B cell (primary cell): ENCODE results near the gene DUS4L. TPM values are rescaled to one million over a fixed set of nuclear protein-coding genes. Genes with fewer than 3 reads are reported as not detected.
A peak's percentile ranks its signal among the peaks of the same experiment; 100 is the strongest.

ENCODE experiments used
- ATAC-seq: fragments of 200-7000 bp; cut with Tn5 transposase; one replicate; pipeline ENCODE4 v1.10.0; 2021; ENCODE audit warnings: low read depth, mild to moderate bottlenecking, moderate number of reproducible peaks, moderate library complexity
- CTCF ChIA-PET: fragments of 350-600 bp; sonication (Branson Sonifier 250); formaldehyde crosslinking; loops from one replicate; lab custom pipeline; 2021; ENCODE audit warnings: antibody characterized with exemption, inconsistent platforms; lab: Charles Lee
- POLR2A ChIA-PET: fragments of 350-600 bp; sonication (Branson Sonifier 250); formaldehyde crosslinking; loops from one replicate; lab custom pipeline; 2021; ENCODE audit warnings: antibody characterized with exemption; lab: Charles Lee
- DNase-seq: peaks from one replicate; pipeline ENCODE4 v3.0.0; 2013
- H2AFZ ChIP-seq: 2 replicates; pipeline ENCODE4 v1.6.1; 2012; ENCODE audit warnings: mild to moderate bottlenecking, low read depth, low read length; ENCODE audit not compliant: insufficient read depth, poor library complexity, severe bottlenecking
- H3K27ac ChIP-seq, 2 donors: 1 replicate in 1 of 2; 2 replicates in 1 of 2; pipeline ENCODE4 v1.5.1; 2012 to 2013; ENCODE audit warnings: low read length in 2 of 2, mild to moderate bottlenecking in 2 of 2, moderate library complexity in 1 of 2
- H3K27me3 ChIP-seq, 4 experiments: fragments of 200-600 bp in 1 of 4; sonication (generic) in 1 of 4; replicated peaks in 1 of 4; 1 replicate in 2 of 4; 2 replicates in 2 of 4; pipeline versions ENCODE4 v1.6.1 to v1.7.0; 2013 to 2016; ENCODE audit warnings: low read length in 3 of 4, mild to moderate bottlenecking in 2 of 4, mixed read lengths in 1 of 4, moderate library complexity in 1 of 4; ENCODE audit not compliant: insufficient read depth in 4 of 4, control insufficient read depth in 3 of 4; ENCODE audit errors: control extremely low read depth in 1 of 4
- H3K36me3 ChIP-seq, 2 experiments: replicated peaks in 1 of 2; 1 replicate in 1 of 2; 2 replicates in 1 of 2; pipeline versions ENCODE4 v1.6.1 to v1.7.1; 2013; ENCODE audit warnings: low read length in 1 of 2; ENCODE audit not compliant: insufficient read depth in 2 of 2, control insufficient read depth in 1 of 2; ENCODE audit errors: control extremely low read depth in 1 of 2, extremely low read depth in 1 of 2
- H3K4me1 ChIP-seq, 2 donors: fragments of 200-600 bp in 1 of 2; sonication (generic) in 1 of 2; 1 replicate in 1 of 2; 2 replicates in 1 of 2; pipeline versions ENCODE4 v1.5.1 to v1.6.1; 2013 to 2017; ENCODE audit warnings: low read length in 2 of 2; ENCODE audit not compliant: control insufficient read depth in 2 of 2, insufficient read depth in 2 of 2
- H3K4me2 ChIP-seq: replicated peaks from 2 replicates; pipeline ENCODE3; 2012; ENCODE audit warnings: mild to moderate bottlenecking, low read depth, low read length; ENCODE audit not compliant: poor library complexity, severe bottlenecking
- H3K4me3 ChIP-seq, 5 experiments: fragments of 200-600 bp in 1 of 5; sonication (generic) in 1 of 5; 1 replicate in 3 of 5; 2 replicates in 2 of 5; pipeline versions ENCODE4 v1.5.1 to v1.7.0; 2011 to 2016; ENCODE audit warnings: low read length in 4 of 5, mild to moderate bottlenecking in 4 of 5, low read depth in 2 of 5, control low read depth in 1 of 5, moderate library complexity in 1 of 5; ENCODE audit not compliant: insufficient read depth in 1 of 5; ENCODE audit errors: control extremely low read depth in 1 of 5, extremely low read depth in 1 of 5
- H3K79me2 ChIP-seq: fragments of 200-600 bp; sonication (generic); one replicate; pipeline ENCODE4 v1.6.0; 2016; ENCODE audit warnings: low read length; ENCODE audit not compliant: control insufficient read depth, insufficient read depth
- H3K9ac ChIP-seq: fragments of 200-600 bp; sonication (generic); 2 replicates; pipeline ENCODE4 v1.6.1; 2017; ENCODE audit warnings: mild to moderate bottlenecking, low read length, moderate library complexity
- H3K9me3 ChIP-seq, 3 donors: one replicate each; pipeline versions ENCODE4 v1.6.1 to v1.7.1; 2013; ENCODE audit warnings: low read length in 2 of 3; ENCODE audit not compliant: control insufficient read depth in 2 of 3, insufficient read depth in 1 of 3; ENCODE audit errors: control extremely low read depth in 1 of 3
- H4K20me1 ChIP-seq: 2 replicates; pipeline ENCODE4 v1.6.0; 2012; ENCODE audit warnings: mild to moderate bottlenecking, low read length; ENCODE audit not compliant: insufficient read depth, control insufficient read depth, poor library complexity, severe bottlenecking
- H3K27ac Mint-ChIP-seq: one replicate; pipeline ENCODE4 v1.8.0; 2021; ENCODE audit warnings: mixed read lengths
- H3K27me3 Mint-ChIP-seq: one replicate; pipeline ENCODE4 v1.8.0; 2021; ENCODE audit warnings: mixed read lengths
- H3K4me1 Mint-ChIP-seq: one replicate; pipeline ENCODE4 v1.8.0; 2021; ENCODE audit warnings: mixed read lengths
- H3K4me3 Mint-ChIP-seq: one replicate; pipeline ENCODE4 v1.8.0; 2021; ENCODE audit warnings: mixed read lengths
- H3K9me3 Mint-ChIP-seq: one replicate; pipeline ENCODE4 v1.8.0; 2022; ENCODE audit warnings: mixed read lengths; ENCODE audit not compliant: insufficient read depth
- EZH2 ChIP-seq: IDR thresholded peaks from 2 replicates; pipeline ENCODE4 v1.6.1; 2012; ENCODE audit warnings: borderline replicate concordance, low read depth, mild to moderate bottlenecking, moderate library complexity, low read length; ENCODE audit not compliant: insufficient read depth, poor library complexity, severe bottlenecking
- WGBS: methylation state at CpG from one replicate; pipeline ENCODE4 v1.1.5; 2013; ENCODE audit warnings: missing lambda C conversion rate; ENCODE audit not compliant: insufficient coverage; 5-methylcytosine and 5-hydroxymethylcytosine counted together
- intact Hi-C: fragments of 100-400 bp; cut with micrococcal nuclease; formaldehyde crosslinking; loops from one replicate; pipeline ENCODE4 v1.10.0; 2022
- polyA minus RNA-seq: library from RNA; depleted of rRNA, polyadenylated mRNA; stranded (reverse); fragments of >200 nt; gene quantifications from 2 replicates; pipeline ENCODE4 v1.2.3, GENCODE V29; 2012
- polyA plus RNA-seq: library from polyadenylated mRNA; depleted of rRNA; stranded (reverse); fragments of >200 nt; gene quantifications from 2 replicates; pipeline ENCODE4 v1.2.3, GENCODE V29; 2012
- total RNA-seq, 2 donors: library from RNA; stranded (reverse); fragments of 120-200 nt in 1 of 2; gene quantifications; 1 replicate in 1 of 2; 2 replicates in 1 of 2; pipeline versions ENCODE4 v1.2.3 to v1.2.4, GENCODE V29; 2013 to 2022
- TF ChIP-seq, protein P1 (sequence below): fragments of 200-600 bp; IDR thresholded peaks from one replicate; pipeline ENCODE4 v1.8.0; 2022; ENCODE audit warnings: antibody characterized with exemption, mild to moderate bottlenecking

The DUS4L gene
- 17.6 and 18.7 TPM in 2 replicates for total RNA-seq
- total RNA-seq (2013): 13.2 TPM
- 4.0 and 4.1 TPM in 2 replicates for polyA plus RNA-seq
- 10.7 and 12.5 TPM in 2 replicates for polyA minus RNA-seq

- Histone ChIP-seq H3K4me3 (peak within 1 kb of the TSS; percentile 86 to 98 (median 93)), H3K27me3 (no peaks in the 10 kb centered on the region), H3K79me2 (peaks cover 64% of the 10 kb centered on the region), H3K36me3 (no peaks in the 10 kb centered on the region), H3K9ac (peak within 1 kb of the TSS; percentile 98), H2AFZ (peak within 1 kb of the TSS; percentile 99), H3K9me3 (no peaks in the 10 kb centered on the region), H3K27ac (peak within 1 kb of the TSS; percentile 88 to 94), H3K4me1 (peaks cover 18 to 23% of the 10 kb centered on the region in 2 donors), H3K4me2 (peak within 1 kb of the TSS; percentile 93), H4K20me1 (no peaks in the 10 kb centered on the region)
- Mint-ChIP-seq H3K27me3 (no peaks in the 10 kb centered on the region), H3K9me3 (no peaks in the 10 kb centered on the region), H3K27ac (peak within 1 kb of the TSS; percentile 94), H3K4me1 (peaks cover 50% of the 10 kb centered on the region), H3K4me3 (peak within 1 kb of the TSS; percentile 88)
- ChIA-PET CTCF (interaction anchor here (0.7 to 2.6 kb wide), 7 partner anchors 11 to 180 kb away, joined by 3 to 17 read pairs (median 4); partner anchors contain the start of genes CBLL1 and SLC26A4), POLR2A (interaction anchor here (1.0 to 1.2 kb wide), 4 partner anchors 14 to 395 kb away, joined by 3 to 6 read pairs (median 5); partner anchors contain the start of genes BCAP29 and HBP1)
- intact Hi-C loops: loop anchor here (1.0 to 10.0 kb wide), 8 partner anchors 16 to 1008 kb away; partner anchors contain the start of genes BCAP29, DLD and HBP1
- TF ChIP-seq, protein P1, sequence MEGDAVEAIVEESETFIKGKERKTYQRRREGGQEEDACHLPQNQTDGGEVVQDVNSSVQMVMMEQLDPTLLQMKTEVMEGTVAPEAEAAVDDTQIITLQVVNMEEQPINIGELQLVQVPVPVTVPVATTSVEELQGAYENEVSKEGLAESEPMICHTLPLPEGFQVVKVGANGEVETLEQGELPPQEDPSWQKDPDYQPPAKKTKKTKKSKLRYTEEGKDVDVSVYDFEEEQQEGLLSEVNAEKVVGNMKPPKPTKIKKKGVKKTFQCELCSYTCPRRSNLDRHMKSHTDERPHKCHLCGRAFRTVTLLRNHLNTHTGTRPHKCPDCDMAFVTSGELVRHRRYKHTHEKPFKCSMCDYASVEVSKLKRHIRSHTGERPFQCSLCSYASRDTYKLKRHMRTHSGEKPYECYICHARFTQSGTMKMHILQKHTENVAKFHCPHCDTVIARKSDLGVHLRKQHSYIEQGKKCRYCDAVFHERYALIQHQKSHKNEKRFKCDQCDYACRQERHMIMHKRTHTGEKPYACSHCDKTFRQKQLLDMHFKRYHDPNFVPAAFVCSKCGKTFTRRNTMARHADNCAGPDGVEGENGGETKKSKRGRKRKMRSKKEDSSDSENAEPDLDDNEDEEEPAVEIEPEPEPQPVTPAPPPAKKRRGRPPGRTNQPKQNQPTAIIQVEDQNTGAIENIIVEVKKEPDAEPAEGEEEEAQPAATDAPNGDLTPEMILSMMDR: no peak
- TF ChIP-seq EZH2: no peak
- WGBS: under 1% methylated on average over 51 of the region's 55 CpGs
- DNase-seq: peak; percentile 92
- ATAC-seq: peak; percentile 93
Observed at GRCh38 chr7:107563775-107564552, at the start of gene DUS4L, which contains the start of gene COG5. Gene DUS4L (plus strand): TSS chr7:107563971. CDS start chr7:107567071, 3,100 bp downstream. Gene COG5 (minus strand): TSS chr7:107563920. CDS start chr7:107563896, 24 bp downstream.

DNA sequence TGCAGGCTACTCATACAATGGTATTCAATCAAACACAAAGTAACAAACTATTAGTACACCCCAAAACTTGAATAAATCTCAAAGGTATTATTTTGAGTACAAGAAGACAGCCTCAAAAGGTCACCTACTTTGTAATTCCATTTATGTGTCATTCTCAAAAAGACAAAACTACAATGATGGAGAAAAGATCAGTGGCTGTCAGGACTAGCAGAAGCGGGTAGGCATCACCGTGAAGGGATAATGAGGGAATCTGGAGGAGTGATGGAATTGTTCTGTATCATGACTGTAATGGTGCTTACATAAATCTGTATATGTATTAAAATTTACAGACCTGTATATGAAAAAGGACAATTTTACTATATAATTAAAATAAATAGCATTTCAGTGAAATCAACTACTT, 37.1 kb upstream of the DUS4L start:
- no peak overlapping the region for H2AFZ ChIP-seq
- H3K4me2 ChIP-seq: no peak overlapping the region
- no peaks in the 10 kb centered on the region for H3K9me3 ChIP-seq
- CTCF ChIA-PET: no interaction called here
- H3K79me2 ChIP-seq: peaks cover 3% of the 10 kb centered on the region
- H3K36me3 ChIP-seq: peaks cover 3 to 14% of the 10 kb centered on the region in 2 experiments
- TF ChIP-seq, protein P1: no peak
- no peak for TF ChIP-seq EZH2
- H3K27me3 Mint-ChIP-seq: no peaks in the 10 kb centered on the region
- H3K27ac ChIP-seq: no peak overlapping the region
- H3K4me3 ChIP-seq: no peak overlapping the region
- no peak overlapping the region for H3K27ac Mint-ChIP-seq
- ATAC-seq (no peak), DNase-seq (no peak)
- H3K9me3 Mint-ChIP-seq: no peaks in the 10 kb centered on the region
- intact Hi-C loops: no loop called here
- WGBS: no CpG with 5 or more reads among the region's 2 CpGs
- no peak overlapping the region for H3K9ac ChIP-seq
- peaks cover 6% of the 10 kb centered on the region for H4K20me1 ChIP-seq
- H3K4me1 Mint-ChIP-seq: no peaks in the 10 kb centered on the region
- H3K27me3 ChIP-seq: no peaks in the 10 kb centered on the region
- POLR2A ChIA-PET: no interaction called here
- H3K4me1 ChIP-seq: no peaks in the 10 kb centered on the region
- no peak overlapping the region for H3K4me3 Mint-ChIP-seq
